Activated naive CD4-positive, alpha-beta T cell treated with anti-CD3 and anti-CD28 coated beads for 36 hours (primary cell): Measurements from ENCODE around the gene DTNA. TPM values are rescaled to one million over a fixed set of nuclear protein-coding genes. Genes with fewer than 3 reads are reported as not detected.

Source experiments
- CTCF ChIA-PET: fragments of 350-600 bp; sonication (Branson Sonifier 250); formaldehyde crosslinking; loops from one replicate; lab custom pipeline; 2021; ENCODE audit warnings: antibody characterized with exemption; lab: Charles Lee
- DNase-seq: peaks from one replicate; pipeline ENCODE4 v3.0.0-alpha.2; 2020
- H3K27ac Mint-ChIP-seq: one replicate; pipeline ENCODE4 v1.8.0; 2021; ENCODE audit warnings: mild to moderate bottlenecking, mixed read lengths
- H3K27me3 Mint-ChIP-seq: one replicate; pipeline ENCODE4 v1.8.0; 2021; ENCODE audit warnings: low read depth, mixed read lengths
- H3K36me3 Mint-ChIP-seq: one replicate; pipeline ENCODE4 v1.8.0; 2021; ENCODE audit warnings: low read depth, mixed read lengths
- H3K4me1 Mint-ChIP-seq: one replicate; pipeline ENCODE4 v1.8.0; 2021; ENCODE audit warnings: low read depth, mixed read lengths
- H3K4me3 Mint-ChIP-seq: one replicate; pipeline ENCODE4 v1.8.0; 2021; ENCODE audit warnings: mild to moderate bottlenecking, moderate library complexity, mixed read lengths
- H3K9me3 Mint-ChIP-seq: one replicate; pipeline ENCODE4 v1.8.0; 2021; ENCODE audit warnings: mixed read lengths
- intact Hi-C: fragments of 100-400 bp; cut with micrococcal nuclease; formaldehyde crosslinking; loops from one replicate; pipeline ENCODE4 v1.15.1; 2023
- total RNA-seq, 2 experiments: library from RNA; stranded (reverse); gene quantifications; one replicate each; pipeline ENCODE4 v1.2.3, GENCODE V29; 2021

The DTNA gene
- total RNA-seq, 2 experiments from 2014 or later = 0.27 to 0.43 TPM

- Mint-ChIP-seq H3K36me3 (no peaks in the 10 kb centered on the region), H3K9me3 (no peaks in the 10 kb centered on the region), H3K27ac (no peak overlapping the region), H3K4me3 (no peak overlapping the region), H3K4me1 (peaks cover 26% of the 10 kb centered on the region), H3K27me3 (no peaks in the 10 kb centered on the region)
- DNase-seq = no peak
- intact Hi-C loops = no loop called here
- CTCF ChIA-PET = interaction anchor here (0.6 kb wide), 1 partner anchor 21 kb away, joined by 3 read pairs; no protein-coding TSS in a partner anchor
Measured at GRCh38 chr18:34870555-34871310, 160.6 kb downstream of the DTNA start.

GRCh38 chr18:34871435-34871834 lies 161.3 kb downstream of the DTNA start:
- intact Hi-C loops = no loop called here
- CTCF ChIA-PET = no interaction called here
- no peak overlapping the region for H3K27ac Mint-ChIP-seq
- peaks cover 19% of the 10 kb centered on the region for H3K4me1 Mint-ChIP-seq
- H3K27me3 Mint-ChIP-seq = no peaks in the 10 kb centered on the region
- peak; percentile 21 for DNase-seq
- no peak overlapping the region for H3K4me3 Mint-ChIP-seq
- no peaks in the 10 kb centered on the region for H3K9me3 Mint-ChIP-seq
- no peaks in the 10 kb centered on the region for H3K36me3 Mint-ChIP-seq

- intact Hi-C loops = no loop called here
- DNase-seq = no peak
- H3K9me3 Mint-ChIP-seq = no peaks in the 10 kb centered on the region
- H3K27ac Mint-ChIP-seq = no peak overlapping the region
- no peaks in the 10 kb centered on the region for H3K36me3 Mint-ChIP-seq
- no peaks in the 10 kb centered on the region for H3K27me3 Mint-ChIP-seq
- CTCF ChIA-PET = interaction anchor here (0.6 kb wide), 1 partner anchor 10 kb away, joined by 3 read pairs; no protein-coding TSS in a partner anchor
- peaks cover 14% of the 10 kb centered on the region for H3K4me1 Mint-ChIP-seq
- H3K4me3 Mint-ChIP-seq = no peak overlapping the region
Measured at GRCh38 chr18:34872066-34872465, 162.0 kb downstream of the DTNA start.

GRCh38 chr18:34873986-34874580 lies 164.0 kb downstream of the DTNA start:
- H3K36me3 Mint-ChIP-seq = no peaks in the 10 kb centered on the region
- intact Hi-C loops = no loop called here
- no peak overlapping the region for H3K27ac Mint-ChIP-seq
- DNase-seq = no peak
- no peak overlapping the region for H3K4me3 Mint-ChIP-seq
- no peaks in the 10 kb centered on the region for H3K9me3 Mint-ChIP-seq
- no peaks in the 10 kb centered on the region for H3K27me3 Mint-ChIP-seq
- CTCF ChIA-PET = no interaction called here
- peaks cover 6% of the 10 kb centered on the region for H3K4me1 Mint-ChIP-seq

GRCh38 chr18:34875150-34875549 lies 165.1 kb downstream of the DTNA start:
- H3K27me3 Mint-ChIP-seq = peaks cover under 1% of the 10 kb centered on the region
- H3K4me1 Mint-ChIP-seq = peaks cover 6% of the 10 kb centered on the region
- CTCF ChIA-PET = no interaction called here
- intact Hi-C loops = no loop called here
- H3K9me3 Mint-ChIP-seq = no peaks in the 10 kb centered on the region
- DNase-seq = no peak
- no peak overlapping the region for H3K4me3 Mint-ChIP-seq
- no peak overlapping the region for H3K27ac Mint-ChIP-seq
- no peaks in the 10 kb centered on the region for H3K36me3 Mint-ChIP-seq

- Mint-ChIP-seq H3K9me3 (no peaks in the 10 kb centered on the region), H3K36me3 (no peaks in the 10 kb centered on the region), H3K27ac (no peak overlapping the region), H3K27me3 (peaks cover 2% of the 10 kb centered on the region), H3K4me3 (no peak overlapping the region), H3K4me1 (no peaks in the 10 kb centered on the region)
- CTCF ChIA-PET = interaction anchor here (0.7 kb wide), 2 partner anchors 11 to 24 kb away, joined by 3 read pairs; no protein-coding TSS in a partner anchor
- intact Hi-C loops = loop anchor here (5.0 kb wide), 1 partner anchor 57 kb away; no protein-coding TSS in a partner anchor
- DNase-seq = no peak
Measured at GRCh38 chr18:34880403-34880802, 170.3 kb downstream of the DTNA start.

GRCh38 chr18:34880882-34881834 lies 171.1 kb downstream of the DTNA start:
- H3K4me1 Mint-ChIP-seq = no peaks in the 10 kb centered on the region
- H3K27me3 Mint-ChIP-seq = peaks cover 2% of the 10 kb centered on the region
- no peak for DNase-seq
- CTCF ChIA-PET = interaction anchor here (0.5 to 0.7 kb wide), 3 partner anchors 9 to 13 kb away, joined by 3 read pairs; no protein-coding TSS in a partner anchor
- no peaks in the 10 kb centered on the region for H3K9me3 Mint-ChIP-seq
- H3K4me3 Mint-ChIP-seq = no peak overlapping the region
- H3K36me3 Mint-ChIP-seq = no peaks in the 10 kb centered on the region
- H3K27ac Mint-ChIP-seq = no peak overlapping the region
- intact Hi-C loops = loop anchor here (5.0 kb wide), 1 partner anchor 56 kb away; no protein-coding TSS in a partner anchor

GRCh38 chr18:34884436-34884835 lies 174.3 kb downstream of the DTNA start:
- intact Hi-C loops = loop anchor here (5.0 kb wide), 1 partner anchor 53 kb away; no protein-coding TSS in a partner anchor

GRCh38 chr18:34886177-34886576 lies 176.1 kb downstream of the DTNA start:
- no peak for DNase-seq
- peaks cover 5% of the 10 kb centered on the region for H3K27me3 Mint-ChIP-seq
- CTCF ChIA-PET = interaction anchor here (1.3 kb wide), 1 partner anchor 17 kb away, joined by 3 read pairs; no protein-coding TSS in a partner anchor
- no peaks in the 10 kb centered on the region for H3K4me1 Mint-ChIP-seq
- H3K4me3 Mint-ChIP-seq = no peak overlapping the region
- H3K36me3 Mint-ChIP-seq = no peaks in the 10 kb centered on the region
- no peaks in the 10 kb centered on the region for H3K9me3 Mint-ChIP-seq
- intact Hi-C loops = no loop called here
- no peak overlapping the region for H3K27ac Mint-ChIP-seq

More at GRCh38 chr18:34884436-34884835, 174.3 kb downstream of the DTNA start:
- no peaks in the 10 kb centered on the region for H3K9me3 Mint-ChIP-seq
- H3K27ac Mint-ChIP-seq = no peak overlapping the region
- no peaks in the 10 kb centered on the region for H3K36me3 Mint-ChIP-seq
- H3K4me1 Mint-ChIP-seq = no peaks in the 10 kb centered on the region
- CTCF ChIA-PET = no interaction called here
- H3K27me3 Mint-ChIP-seq = peaks cover 5% of the 10 kb centered on the region
- no peak overlapping the region for H3K4me3 Mint-ChIP-seq
- DNase-seq = no peak

- no peak for DNase-seq
- no peaks in the 10 kb centered on the region for H3K36me3 Mint-ChIP-seq
- H3K4me1 Mint-ChIP-seq = no peaks in the 10 kb centered on the region
- H3K27ac Mint-ChIP-seq = no peak overlapping the region
- no peak overlapping the region for H3K4me3 Mint-ChIP-seq
- CTCF ChIA-PET = no interaction called here
- intact Hi-C loops = no loop called here
- no peaks in the 10 kb centered on the region for H3K9me3 Mint-ChIP-seq
- peaks cover 17% of the 10 kb centered on the region for H3K27me3 Mint-ChIP-seq
Measured at GRCh38 chr18:34887881-34888580, 177.9 kb downstream of the DTNA start.

GRCh38 chr18:34890486-34891085 lies 180.5 kb downstream of the DTNA start:
- H3K9me3 Mint-ChIP-seq = peaks cover 4% of the 10 kb centered on the region
- intact Hi-C loops = no loop called here
- CTCF ChIA-PET = no interaction called here

More at GRCh38 chr18:34890486-34891085, 180.5 kb downstream of the DTNA start:
- Mint-ChIP-seq H3K27ac (no peak overlapping the region), H3K36me3 (no peaks in the 10 kb centered on the region), H3K4me3 (no peak overlapping the region), H3K27me3 (peaks cover 23% of the 10 kb centered on the region), H3K4me1 (no peaks in the 10 kb centered on the region)
- DNase-seq = no peak
